GM23248 (cell line): ENCODE results near the gene ADAM12.

Experiments used
- EZH2 ChIP-seq: fragments of 200-600 bp; sonication (generic); IDR thresholded peaks from 2 replicates; pipeline ENCODE4 v1.6.1; 2018; ENCODE audit warnings: antibody characterized with exemption, mild to moderate bottlenecking; ENCODE audit not compliant: insufficient read depth, poor library complexity, severe bottlenecking
- EZH2phosphoT487 ChIP-seq: fragments of 200-600 bp; sonication (generic); IDR thresholded peaks from 2 replicates; pipeline ENCODE4 v1.6.1; 2018; ENCODE audit warnings: antibody characterized with exemption, moderate library complexity, mild to moderate bottlenecking, low read depth; ENCODE audit not compliant: insufficient read depth

DNA sequence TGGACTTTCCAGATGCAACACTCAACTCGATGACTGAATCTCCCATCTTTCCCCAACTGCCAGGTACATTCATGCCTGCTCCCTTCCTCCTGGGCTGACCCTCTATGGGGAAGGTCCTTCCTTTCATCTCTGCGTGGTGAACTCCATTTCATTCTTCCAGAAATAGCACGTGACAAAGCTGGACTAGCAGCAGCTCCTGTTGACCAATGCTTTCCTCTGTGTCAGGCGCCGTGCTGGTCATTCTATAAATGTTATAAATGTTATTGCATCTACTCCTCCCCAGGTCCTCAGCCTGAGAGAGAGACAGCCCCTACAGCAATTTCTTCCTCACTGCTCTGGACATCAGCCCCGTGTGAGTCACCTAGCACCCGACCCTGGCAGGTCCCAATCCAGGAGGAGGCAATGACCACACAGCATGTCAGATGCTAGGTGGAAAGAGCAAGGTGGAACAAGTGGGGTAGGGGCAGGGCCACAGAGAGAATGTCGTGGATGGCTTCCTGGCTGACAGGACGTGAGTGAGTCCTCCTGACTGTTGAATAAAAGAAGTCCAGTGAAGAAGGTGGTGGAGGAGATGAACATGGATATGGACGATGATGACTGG lies 178.1 kb downstream of the ADAM12 start:
- no peak for TF ChIP-seq EZH2
- no peak for TF ChIP-seq EZH2phosphoT487
